GM11168 (cell line): ENCODE results near the gene STK25.

Experiments used
- in situ Hi-C: fragments of 300-500 bp; cut with MboI; formaldehyde crosslinking; loops from one replicate; pipeline ENCODE4 v1.12.0; 2022; ENCODE audit warnings: low sequenced_read_pairs; ENCODE audit not compliant: unreplicated experiment

Gene STK25

GRCh38 chr2:241508240-241509154 lies at the start of gene STK25:
STK25 (minus strand) TSS chr2:241508584; CDS start chr2:241508035, 549 bp downstream.
- in situ Hi-C loops: no loop called here

- in situ Hi-C loops: no loop called here
These were observed 48.4 kb upstream of the STK25 start for GRCh38 chr2:241556746-241557145.

GRCh38 chr2:241555711-241556110 lies 47.3 kb upstream of the STK25 start:
- in situ Hi-C loops: no loop called here

GRCh38 chr2:241554610-241555322 lies 46.4 kb upstream of the STK25 start:
- in situ Hi-C loops: no loop called here

- in situ Hi-C loops: no loop called here
These were observed 45.6 kb upstream of the STK25 start for GRCh38 chr2:241553981-241554380.

GRCh38 chr2:241553512-241553830 lies 45.1 kb upstream of the STK25 start:
- in situ Hi-C loops: no loop called here

GRCh38 chr2:241551998-241552737 lies 43.8 kb upstream of the STK25 start:
- in situ Hi-C loops: no loop called here

GRCh38 chr2:241551599-241551997 lies 43.2 kb upstream of the STK25 start:
- in situ Hi-C loops: no loop called here

- in situ Hi-C loops: no loop called here
These were observed 42.5 kb upstream of the STK25 start for GRCh38 chr2:241550616-241551580.

- in situ Hi-C loops: no loop called here
These were observed 40.1 kb upstream of the STK25 start for GRCh38 chr2:241548451-241548835.

- in situ Hi-C loops: no loop called here
These were observed 39.5 kb upstream of the STK25 start for GRCh38 chr2:241547781-241548450.

- in situ Hi-C loops: no loop called here
These were observed 38.6 kb upstream of the STK25 start for GRCh38 chr2:241546771-241547498.

- in situ Hi-C loops: no loop called here
These were observed 37.4 kb upstream of the STK25 start for GRCh38 chr2:241545523-241546473.

GRCh38 chr2:241545106-241545505 lies 36.7 kb upstream of the STK25 start:
- in situ Hi-C loops: no loop called here

GRCh38 chr2:241542278-241542605 lies 33.9 kb upstream of the STK25 start:
- in situ Hi-C loops: no loop called here

GRCh38 chr2:241541564-241542277 lies 33.3 kb upstream of the STK25 start:
- in situ Hi-C loops: no loop called here
